Bone marrow (tissue), 2 donors: Measurements from ENCODE around the gene TIGD1.

Experiments
- DNase-seq, 2 donors: peaks; one replicate each; lab custom pipeline; 2025; lab: John Stamatoyannopoulos, UW

The TIGD1 gene

DNA sequence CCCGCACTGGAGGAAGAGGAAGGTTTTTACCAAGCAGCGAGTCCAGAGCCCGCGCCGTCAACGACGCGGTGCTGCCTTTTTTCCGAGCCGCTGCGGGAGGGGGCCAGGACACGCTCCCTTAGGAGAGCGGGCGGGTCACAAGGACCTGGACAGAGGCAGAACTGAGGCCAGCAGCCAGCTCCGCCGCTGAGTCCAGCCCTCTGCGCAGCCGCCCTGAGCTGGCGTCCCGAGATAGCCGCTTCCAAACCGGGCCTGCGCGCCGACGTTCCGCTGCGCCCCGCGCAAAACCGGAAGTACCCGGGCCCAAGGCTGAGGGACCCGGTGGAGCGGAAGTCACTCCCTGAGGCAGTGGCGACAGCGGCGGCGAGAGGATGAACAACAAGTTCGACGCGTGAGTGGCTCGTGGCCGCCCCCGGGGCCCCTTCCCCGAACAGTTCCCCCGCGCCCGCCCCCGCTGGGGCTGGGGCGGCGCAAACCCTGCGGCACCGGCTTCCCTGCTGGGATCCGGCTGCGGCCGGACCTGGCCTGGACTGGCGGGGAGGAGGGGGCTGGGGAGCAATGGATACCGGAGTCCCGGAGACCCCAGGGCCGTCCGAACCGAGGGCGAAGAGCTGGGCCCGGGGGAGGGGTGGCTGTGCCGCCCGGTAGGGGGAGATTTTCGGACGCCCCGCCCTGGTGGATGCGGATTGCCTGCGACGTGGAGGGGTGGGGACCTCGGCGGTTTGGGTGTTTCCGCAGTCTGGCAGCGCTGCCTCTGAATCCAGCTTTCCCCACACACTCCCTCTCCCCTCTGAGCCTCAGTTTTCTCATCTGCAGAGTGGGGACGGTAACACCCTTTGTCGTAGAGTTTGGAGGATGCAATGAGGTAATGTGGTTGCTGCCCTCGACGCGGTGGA is at the start of gene TIGD1, which contains the start of gene EIF4E2:
TSS of gene TIGD1 (minus strand) at position 204 of the 896 bp plus-strand sequence. CDS start 675 bp downstream, outside the sequence.
TSS of gene EIF4E2 (plus strand) at position 336 of the 896 bp plus-strand sequence. CDS start at position 372, 36 bp downstream.
- DNase-seq = peak; percentile 78 to 82

DNA sequence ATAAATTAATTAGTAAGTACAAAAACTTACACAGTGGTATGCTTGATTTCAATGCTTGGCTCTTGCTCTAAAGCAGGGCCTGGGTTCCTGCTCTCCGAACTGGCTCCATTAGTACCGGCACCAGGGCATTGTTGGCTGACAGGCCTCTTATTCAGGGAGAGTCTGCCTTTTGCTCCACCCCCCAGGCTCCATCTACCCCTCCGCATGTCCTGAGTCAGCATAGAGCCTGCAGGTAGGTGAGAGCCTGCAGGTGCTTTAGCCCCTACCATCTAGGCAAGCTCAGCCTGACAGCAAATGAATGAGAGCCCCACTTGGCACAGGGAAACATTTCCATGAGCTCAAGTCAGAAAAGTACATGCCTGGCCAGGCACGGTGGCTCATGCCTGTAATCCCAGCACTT is 47.9 kb upstream of the TIGD1 start:
- no peak for DNase-seq

DNA sequence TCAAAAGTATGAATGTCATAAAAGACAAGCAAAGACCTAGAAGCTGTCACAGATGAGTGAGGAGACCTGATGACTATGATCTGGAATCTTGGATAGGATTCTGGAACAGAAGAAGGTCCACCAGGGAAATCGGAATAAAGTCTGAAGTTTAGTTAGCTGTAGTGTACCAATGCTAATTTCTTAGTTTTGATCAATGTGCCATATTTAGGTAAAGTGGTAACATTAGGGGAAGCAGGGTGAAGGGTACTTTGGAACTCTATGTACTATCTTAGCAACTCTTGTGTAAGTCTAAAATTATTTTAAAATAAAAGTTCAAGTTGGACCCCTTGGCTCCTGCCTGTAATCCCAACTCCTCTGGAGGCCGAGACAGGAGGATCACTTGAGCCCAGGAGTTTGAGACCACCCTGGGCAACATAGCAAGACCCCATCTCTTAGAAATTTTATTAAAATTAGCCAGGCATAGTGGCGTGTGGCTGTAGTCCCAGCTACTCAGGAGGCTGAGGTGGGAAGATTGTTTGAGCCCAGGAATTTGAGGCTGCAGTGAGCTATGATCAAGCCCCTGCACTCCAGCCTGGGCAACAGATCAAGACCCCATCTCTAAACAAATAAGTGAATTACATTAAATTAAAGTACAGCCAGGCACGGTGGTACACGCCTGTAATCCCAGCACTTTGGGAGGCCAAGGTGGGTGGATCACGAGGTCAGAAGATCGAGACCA is 47.2 kb upstream of the TIGD1 start:
- no peak for DNase-seq

DNA sequence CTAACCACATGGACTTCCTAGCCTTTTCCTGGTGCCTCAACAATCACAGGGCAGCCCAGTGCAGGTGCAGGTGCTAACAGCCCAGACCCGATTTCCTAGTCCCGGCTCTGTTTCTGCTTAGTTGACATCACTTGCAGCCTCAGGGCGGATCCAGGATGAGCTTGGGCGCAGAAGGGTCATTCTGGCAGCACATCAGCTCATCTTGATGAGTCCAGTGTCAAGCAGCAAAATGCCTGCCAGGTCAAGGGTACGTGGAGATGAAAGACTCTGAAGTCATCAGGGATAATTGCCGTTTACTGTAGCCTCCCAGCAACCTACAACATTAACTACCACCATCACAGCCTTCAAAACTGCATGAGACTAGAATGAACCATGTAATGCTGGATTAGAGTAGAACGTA is 43.6 kb upstream of the TIGD1 start:
- no peak for DNase-seq

DNA sequence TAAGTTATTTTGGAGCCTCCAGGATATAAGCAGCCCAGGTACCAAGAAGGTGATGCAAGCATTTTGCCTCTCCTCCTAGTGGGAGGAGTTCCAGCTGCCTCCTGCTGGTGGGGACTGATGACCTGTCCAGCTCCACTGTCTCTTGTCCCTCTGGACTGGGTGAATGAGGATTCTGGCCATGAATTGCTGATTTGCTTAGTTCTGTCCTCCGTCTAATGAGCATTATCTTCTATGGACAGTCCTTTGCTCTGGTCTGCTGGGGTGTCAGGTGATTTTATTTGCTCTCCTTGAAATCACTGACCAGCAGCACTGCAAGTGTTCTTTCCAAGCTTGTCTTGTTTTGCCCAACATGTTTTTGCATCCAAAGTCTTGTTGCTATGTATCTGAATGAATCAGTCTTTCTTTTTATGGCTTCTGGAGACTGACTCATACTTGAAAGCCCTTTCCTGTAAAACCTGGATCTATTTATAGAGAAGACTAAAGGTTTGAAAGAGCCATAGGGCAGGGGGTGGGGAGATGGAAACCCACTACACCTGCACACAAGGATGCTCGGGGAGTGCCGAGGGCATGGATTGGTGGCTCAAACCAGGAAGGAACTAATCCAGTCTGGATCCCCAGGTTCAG is 42.5 kb upstream of the TIGD1 start:
- DNase-seq = no peak

DNA sequence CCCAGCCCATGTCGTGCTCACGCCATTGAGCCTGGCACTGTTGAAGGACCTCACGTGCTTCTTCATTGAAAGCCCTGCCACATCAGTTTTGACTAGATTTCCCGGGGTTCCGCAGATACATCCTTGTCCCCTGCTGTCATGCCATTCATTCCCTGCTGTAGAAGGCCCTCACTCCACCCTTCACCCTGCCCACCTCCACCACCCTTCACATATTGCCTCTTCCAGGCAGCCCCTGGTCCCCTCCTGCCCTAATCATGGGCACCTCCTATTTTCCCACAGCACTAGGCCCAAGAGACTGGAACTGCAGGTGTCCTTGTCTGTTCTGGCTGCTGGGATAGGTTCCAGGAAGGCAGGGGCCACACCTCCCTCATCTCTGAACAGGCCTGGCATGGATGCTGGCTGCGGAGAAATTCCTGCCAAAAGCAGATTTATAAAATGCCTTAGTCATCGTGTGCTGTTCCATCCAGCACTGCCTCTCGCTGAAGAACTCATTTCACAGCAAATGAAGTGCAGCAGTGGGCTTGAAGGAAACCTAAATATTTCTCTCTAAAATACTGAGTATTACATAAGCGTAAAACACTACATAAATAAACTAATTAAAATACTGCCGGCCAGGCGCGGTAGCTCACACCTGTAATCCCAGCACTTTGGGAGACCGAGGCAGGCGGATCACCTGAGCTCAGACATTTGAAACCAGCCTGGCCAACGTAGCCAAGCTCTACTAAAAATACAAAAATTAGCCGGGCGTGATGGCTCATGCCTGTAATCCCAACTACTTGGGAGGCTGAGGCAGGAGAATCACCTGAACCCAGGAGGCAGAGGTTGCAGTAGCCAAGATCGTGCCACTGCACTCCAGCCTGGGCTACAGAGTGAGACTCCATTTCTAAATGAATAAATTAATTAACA is 38.6 kb upstream of the TIGD1 start:
- DNase-seq = no peak

DNA sequence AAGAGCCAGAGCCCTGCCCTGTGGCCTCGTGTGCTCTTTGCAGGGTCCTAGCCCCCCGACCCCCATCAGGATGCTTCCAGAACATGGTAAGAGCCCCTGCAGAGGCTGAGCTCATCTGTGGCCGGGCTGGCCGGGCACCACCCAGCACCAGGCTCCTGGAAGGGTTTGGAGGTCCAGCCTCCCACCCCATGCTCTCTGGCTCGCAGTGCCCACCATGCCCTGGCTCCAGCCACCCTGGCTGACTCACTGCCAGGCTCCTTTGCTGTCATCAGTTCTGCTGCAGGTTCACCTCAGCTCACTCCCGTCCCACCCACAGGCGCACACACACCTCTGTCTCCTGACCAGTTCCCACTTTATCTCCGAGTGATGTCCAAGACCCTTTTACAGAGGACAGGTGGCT is 37.7 kb upstream of the TIGD1 start:
- no peak for DNase-seq

DNA sequence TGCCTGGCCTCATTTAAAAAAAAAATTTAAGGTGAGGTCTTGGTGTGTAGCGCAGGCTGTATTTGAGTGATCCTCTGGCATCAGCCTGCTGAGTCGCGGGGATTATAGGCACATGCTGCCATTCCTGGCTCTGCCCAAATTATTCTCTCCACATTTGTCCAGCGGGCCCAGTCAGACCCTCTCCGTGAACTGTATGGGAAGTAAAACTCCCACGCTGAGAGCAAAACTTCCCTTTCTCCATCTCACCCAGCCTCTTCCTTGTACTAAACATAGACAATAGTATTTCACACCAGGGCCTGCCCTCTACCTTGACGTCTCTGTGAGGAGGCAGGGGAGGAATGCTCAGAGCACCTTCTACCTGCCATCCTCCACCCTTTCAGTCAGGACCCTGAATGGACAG is 37.2 kb upstream of the TIGD1 start:
- no peak for DNase-seq

DNA sequence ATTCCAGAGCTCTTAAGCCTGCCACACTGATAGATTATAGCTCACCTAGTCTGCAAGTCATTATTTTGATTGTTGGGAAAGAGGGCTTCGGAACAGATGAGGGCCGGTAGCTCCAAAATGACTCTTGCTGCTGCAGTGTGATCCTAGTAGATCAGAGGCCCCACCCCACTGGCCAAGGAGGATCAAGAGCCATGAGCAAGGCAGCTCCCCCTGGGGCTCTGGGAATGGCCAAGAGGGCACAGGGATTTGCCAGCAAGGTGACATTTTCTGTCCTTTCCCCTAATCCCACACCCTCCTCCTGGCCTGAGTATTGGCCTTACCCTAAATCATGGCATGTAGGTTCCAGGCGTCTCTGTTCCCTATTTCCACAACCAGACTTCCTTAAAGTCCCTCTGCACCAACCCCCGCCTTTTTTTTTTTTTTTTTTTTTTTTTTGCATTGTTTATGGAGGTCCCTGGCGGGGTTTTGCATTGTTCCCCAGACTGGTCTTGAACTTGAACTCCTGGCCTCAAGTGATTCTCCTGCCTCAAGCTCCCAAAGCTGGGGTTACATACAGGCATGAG is 36.7 kb upstream of the TIGD1 start:
- DNase-seq = no peak

DNA sequence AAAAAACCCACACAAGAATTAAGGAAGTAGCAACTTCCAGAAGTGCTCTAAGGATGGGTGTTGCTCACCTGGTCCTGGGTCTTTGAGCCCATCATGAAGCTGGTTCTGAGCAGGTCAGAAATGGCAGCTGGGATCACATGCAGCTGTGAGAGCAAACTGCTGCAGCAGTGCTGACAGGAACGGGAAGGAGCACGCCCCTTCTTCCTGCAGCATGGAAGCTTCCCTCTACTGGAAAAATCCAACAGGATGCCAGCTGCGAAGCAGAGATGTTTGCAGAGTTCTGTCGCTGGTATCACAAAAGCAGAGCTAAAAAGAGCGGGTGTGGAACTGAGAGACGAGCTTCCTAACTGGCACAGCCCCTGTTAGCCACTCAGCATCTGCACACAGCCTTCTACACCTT is 33.9 kb upstream of the TIGD1 start:
- no peak for DNase-seq

DNA sequence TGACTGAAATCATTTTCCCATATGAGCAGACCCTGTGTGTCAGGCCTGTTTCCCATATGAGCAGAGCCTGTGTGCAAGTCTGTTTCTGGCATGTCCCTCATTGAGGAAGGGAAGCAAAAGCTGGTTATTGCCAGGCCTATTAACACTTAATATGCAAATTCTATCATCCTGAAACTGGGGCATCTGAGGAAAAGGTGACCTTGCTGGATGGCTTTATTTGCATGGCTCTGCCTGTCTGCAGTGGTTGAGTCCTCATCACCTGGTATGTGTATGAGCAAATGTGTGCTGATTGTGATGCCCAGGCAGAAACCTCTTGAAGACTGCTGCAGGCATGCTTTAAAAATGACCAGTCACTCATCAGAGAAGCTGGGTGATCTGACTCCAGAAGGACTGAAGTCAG is 31.4 kb upstream of the TIGD1 start:
- DNase-seq = no peak

DNA sequence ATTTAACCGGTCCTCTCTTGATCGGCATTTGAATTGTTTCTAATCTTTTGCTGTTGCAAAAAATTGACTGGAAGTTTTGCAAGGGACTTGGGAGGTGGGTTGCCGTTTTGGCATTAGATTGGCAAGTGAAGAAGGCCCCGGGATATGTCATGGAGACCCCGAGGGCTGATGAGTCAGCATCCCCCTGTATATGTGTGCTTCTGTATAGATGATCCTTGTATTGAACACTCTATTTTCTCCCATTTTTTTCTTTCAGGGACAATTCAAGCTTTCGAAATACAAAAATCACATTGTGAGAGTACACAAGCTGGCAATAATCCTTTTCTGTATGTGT is 30.3 kb upstream of the TIGD1 start:
- no peak for DNase-seq

DNA sequence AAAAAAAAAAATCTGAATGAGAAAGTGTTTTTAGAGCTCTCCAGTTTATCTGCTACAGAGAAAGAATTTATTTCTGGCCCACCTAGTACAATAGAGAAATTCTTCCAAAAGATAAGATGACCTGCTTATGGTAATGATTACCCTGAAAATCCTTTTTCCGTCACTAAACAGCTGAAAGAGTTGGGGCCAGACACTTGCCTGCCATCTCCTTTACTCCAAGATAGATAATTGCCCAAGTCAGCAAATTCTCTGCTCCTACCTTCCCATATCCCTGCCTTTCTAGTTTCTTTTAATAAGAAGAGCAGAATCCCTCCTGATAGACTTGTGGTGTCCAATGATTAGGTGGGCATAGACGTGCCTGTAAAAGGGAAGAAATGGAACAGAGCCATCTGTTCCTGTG is 28.3 kb upstream of the TIGD1 start:
- no peak for DNase-seq

DNA sequence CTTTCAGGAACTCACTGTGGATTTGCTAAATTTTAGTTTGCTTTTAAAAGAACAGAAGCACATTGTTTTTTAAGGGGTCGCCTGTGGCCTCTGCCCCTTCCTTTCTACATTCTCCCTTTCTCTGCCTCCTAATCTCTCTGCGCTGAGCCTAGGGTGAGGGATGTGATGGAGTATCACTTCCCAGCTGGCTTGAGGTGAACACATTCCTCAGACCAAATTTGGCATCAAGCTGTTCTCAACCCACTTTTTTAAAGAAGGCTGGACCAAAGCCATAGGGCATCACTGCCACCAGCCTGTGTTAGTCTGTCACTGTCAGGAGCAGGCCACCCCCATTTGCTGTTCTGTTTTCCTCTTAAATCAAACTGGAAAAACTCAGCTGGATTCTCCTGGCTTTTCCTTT is 27.5 kb upstream of the TIGD1 start:
- no peak for DNase-seq

DNA sequence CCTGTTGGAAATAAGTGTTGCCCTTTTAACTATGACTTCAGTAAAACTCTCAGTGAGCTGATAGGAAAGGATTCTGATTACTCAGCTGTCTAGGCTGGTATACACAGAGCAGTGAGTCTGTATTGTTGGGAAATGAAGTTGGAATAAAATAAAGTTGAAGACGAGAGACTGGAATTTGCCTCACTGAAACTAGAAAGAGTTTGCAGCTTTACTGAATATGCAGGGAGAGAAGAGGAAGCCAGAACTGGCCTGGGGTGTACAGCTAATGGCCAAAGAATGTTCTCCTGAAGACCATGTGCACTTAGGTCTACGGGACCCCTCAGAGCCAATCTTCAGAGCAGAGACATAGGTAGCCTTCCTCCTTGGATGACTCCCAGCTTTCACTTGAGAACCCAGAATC is 26.6 kb upstream of the TIGD1 start:
- no peak for DNase-seq

DNA sequence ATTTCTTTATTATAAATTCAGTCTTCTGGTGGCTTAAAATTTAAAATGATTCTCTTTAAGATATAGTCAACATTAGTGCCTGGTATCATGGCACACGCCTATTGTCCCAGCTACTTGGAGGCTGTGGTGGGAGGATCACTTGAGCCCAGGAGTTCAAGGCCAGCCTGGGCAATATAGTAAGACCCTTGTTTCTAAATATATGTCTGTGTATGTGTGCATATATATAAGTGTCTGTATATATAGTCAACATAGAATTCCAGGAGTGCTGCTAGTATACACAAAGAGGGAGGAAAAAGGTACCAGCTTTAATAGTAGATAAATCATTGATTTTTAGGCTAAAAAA is 25.0 kb upstream of the TIGD1 start:
- DNase-seq = no peak

DNA sequence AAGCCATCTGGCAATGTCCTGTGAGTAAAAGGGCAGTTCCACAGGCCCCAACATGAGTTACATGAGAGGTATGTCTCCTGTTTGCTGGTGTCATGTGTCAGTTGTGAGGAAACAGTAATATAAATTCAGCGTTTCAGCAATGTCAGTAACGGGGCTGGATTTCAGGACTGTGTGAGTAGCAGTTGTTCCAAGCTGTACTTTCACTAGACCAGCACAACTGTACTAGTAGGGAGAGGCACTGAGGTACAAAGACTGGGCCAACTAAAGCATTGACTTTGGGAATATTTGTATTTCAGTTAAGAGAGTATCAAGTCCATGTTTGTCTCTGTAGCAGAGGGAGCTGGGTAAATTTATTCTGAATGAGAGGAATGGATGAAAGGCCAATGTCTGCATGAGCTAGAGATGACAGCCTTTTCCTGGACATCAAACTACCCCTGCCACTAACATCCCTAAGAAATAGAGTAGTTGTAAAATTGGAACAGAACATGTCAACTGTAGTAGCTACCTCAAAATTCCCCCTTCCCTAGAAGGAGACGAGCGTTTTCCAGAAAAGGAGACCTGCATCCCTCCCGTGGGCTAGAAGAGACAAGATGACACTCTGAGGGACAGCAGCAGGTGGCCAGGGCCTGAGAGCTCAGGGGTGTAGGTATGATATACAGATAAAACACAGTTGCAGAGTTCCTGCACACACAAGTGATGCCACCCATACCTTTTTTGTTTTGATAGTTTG is 24.5 kb upstream of the TIGD1 start:
- no peak for DNase-seq

DNA sequence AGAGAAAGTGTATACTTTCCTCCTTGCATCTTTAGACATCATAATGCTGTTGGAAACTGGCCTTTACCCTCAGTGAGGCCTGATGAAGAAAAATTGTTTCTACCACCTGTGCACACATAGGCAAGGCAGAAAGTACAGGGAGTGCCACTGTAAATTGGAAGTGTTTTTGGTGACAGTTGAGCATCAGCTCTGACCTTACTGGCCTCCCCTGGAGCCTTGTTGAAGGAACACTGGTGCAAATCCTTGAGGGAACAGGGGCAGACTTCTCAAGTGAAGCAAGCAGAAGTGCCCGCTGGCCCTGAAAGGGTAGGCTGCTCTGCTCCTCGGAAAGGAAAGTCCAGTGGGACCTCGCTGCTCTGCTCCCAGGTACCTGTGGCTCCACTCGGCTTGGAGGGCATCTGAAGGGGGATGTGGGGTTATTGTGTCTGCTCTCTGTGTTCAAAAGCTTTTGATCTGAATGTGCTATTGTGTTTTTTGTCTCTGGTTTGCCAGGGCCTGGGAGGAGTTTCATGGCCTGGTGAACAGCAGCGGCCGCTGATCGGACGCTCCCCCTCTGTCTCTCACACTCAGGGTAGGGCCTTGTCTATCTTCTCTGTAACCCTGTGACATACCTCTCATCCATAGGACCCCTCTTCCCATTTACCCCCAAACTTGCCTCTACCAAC is 23.5 kb upstream of the TIGD1 start:
- no peak for DNase-seq

DNA sequence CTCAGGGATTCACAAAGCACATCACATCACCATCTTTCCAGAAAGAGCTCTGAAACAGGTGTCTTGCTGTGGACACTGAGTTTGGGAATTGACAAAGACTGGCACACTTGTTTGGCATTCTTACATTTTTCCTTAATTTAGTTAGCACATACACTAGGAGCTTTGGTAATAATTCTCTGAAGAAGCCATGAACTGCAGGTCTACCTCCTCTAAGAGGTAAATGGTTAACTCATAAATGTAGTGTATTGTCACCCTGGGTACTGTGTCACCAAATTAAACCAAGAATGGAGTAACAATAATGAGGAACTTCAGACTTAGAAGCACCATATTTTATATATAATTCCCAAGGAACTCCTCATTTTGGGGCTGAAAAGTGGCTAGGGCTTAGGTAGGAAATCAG is 22.7 kb upstream of the TIGD1 start:
- DNase-seq = no peak

DNA sequence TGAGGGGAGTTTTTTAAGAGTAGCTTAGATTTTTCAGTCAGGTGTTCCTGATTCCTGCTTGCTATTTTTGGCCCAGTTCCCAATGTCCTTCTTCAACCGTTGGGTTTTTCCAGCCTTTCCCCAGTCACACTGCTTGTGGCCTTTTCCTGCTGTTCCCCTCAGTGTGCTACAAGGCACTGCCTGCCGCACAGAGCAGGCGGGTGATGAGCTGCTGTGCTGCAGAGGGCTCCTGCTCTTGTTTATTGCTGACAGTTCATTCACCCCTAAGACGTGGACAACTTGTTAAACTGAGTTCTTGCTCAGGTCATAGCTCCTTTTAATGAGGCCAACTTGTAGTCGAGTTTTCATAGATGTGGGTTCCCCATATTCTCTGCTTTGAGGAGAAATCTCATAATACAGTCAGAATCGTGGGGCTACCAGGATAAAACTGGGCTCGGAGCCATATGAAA is 20.7 kb upstream of the TIGD1 start:
- DNase-seq = no peak
